Uterus (tissue), 4 donors: ENCODE measurements around the gene GPR33. TPM values are rescaled to one million over a fixed set of nuclear protein-coding genes. Genes with fewer than 3 reads are reported as not detected.
A peak's percentile ranks its signal among the peaks of the same experiment; 100 is the strongest.

ENCODE experiments used
- DNase-seq, 2 donors: peaks; one replicate each; pipeline ENCODE4 v3.0.0-alpha.2; 2019 to 2020
- H3K27ac ChIP-seq, 2 donors: fragments of 200-600 bp; sonication (generic); 1 replicate in 1 of 2; 2 replicates in 1 of 2; pipeline ENCODE4 v1.5.1; 2016 to 2018
- H3K27me3 ChIP-seq, 2 donors: fragments of 200-600 bp; sonication (generic); one replicate each; pipeline ENCODE4 v1.5.1; 2018 to 2019; ENCODE audit warnings: control low read depth in 1 of 2
- H3K36me3 ChIP-seq, 2 donors: fragments of 200-600 bp; sonication (generic); one replicate each; pipeline ENCODE4 v1.5.1; 2019; ENCODE audit warnings: control low read depth in 1 of 2
- H3K4me1 ChIP-seq, 2 donors: fragments of 200-600 bp; sonication (generic); one replicate each; pipeline ENCODE4 v1.5.1; 2018 to 2019; ENCODE audit warnings: control low read depth in 1 of 2
- H3K4me3 ChIP-seq, 2 donors: fragments of 200-600 bp; sonication (generic); 1 replicate in 1 of 2; 2 replicates in 1 of 2; pipeline ENCODE4 v1.5.1; 2018 to 2019; ENCODE audit warnings: mild to moderate bottlenecking in 1 of 2
- H3K9me3 ChIP-seq, 2 donors: fragments of 200-600 bp; sonication (generic); one replicate each; pipeline ENCODE4 v1.5.1; 2019; ENCODE audit warnings: control low read depth in 1 of 2
- CTCF ChIP-seq, 4 experiments: fragments of 200-600 bp in 2 of 4; fragments of 450-650 bp in 2 of 4; sonication (generic) in 2 of 4; IDR thresholded peaks; one replicate each; pipeline ENCODE4 v1.5.1; 2016 to 2019; ENCODE audit warnings: antibody characterized with exemption in 4 of 4, mild to moderate bottlenecking in 2 of 4, moderate library complexity in 1 of 4
- POLR2A ChIP-seq, 2 donors: fragments of 450-650 bp; IDR thresholded peaks; one replicate each; pipeline ENCODE4 v1.6.1; 2016; ENCODE audit warnings: antibody characterized with exemption in 2 of 2, mild to moderate bottlenecking in 1 of 2, moderate library complexity in 1 of 2
- intact Hi-C: fragments of 100-400 bp; cut with DNase I; formaldehyde crosslinking; loops from one replicate; pipeline ENCODE4 v1.15.1; 2023; ENCODE audit warnings: low total_unique reads
- total RNA-seq, 4 donors: library from RNA; depleted of rRNA in 3 of 4; stranded (reverse); fragments of >200 nt in 3 of 4; gene quantifications; one replicate each; pipeline versions ENCODE4 v1.1.0 to v1.2.4, GENCODE V29; 2014 to 2023
- donor health status: DM: yes; HTN: yes; CAD: no.

The GPR33 gene
- total RNA-seq, 4 donors from 2014 or later = not detected

GRCh38 chr14:31449971-31450610 is 37.7 kb downstream of the GPR33 start:
- H3K4me1 ChIP-seq = no peaks in the 10 kb centered on the region
- no peaks in the 10 kb centered on the region for H3K9me3 ChIP-seq
- TF ChIP-seq POLR2A (IDR thresholded peaks at IDR 0.05) (no peak), CTCF (IDR thresholded peaks at IDR 0.05) (peak; percentile 35 to 52 (median 41))
- no peak overlapping the region for H3K4me3 ChIP-seq
- H3K27me3 ChIP-seq = no peaks in the 10 kb centered on the region
- no peaks in the 10 kb centered on the region for H3K36me3 ChIP-seq
- no peak for DNase-seq
- intact Hi-C loops = no loop called here
- no peak overlapping the region for H3K27ac ChIP-seq

GRCh38 chr14:31449136-31449535 is 38.7 kb downstream of the GPR33 start:
- intact Hi-C loops = no loop called here
- no peaks in the 10 kb centered on the region for H3K9me3 ChIP-seq
- DNase-seq = no peak
- H3K4me1 ChIP-seq = no peaks in the 10 kb centered on the region
- no peaks in the 10 kb centered on the region for H3K27me3 ChIP-seq
- H3K27ac ChIP-seq = no peak overlapping the region
- no peak for TF ChIP-seq POLR2A (IDR thresholded peaks at IDR 0.05)
- TF ChIP-seq CTCF (IDR thresholded peaks at IDR 0.05) = no peak
- H3K36me3 ChIP-seq = no peaks in the 10 kb centered on the region
- no peak overlapping the region for H3K4me3 ChIP-seq

- no peak overlapping the region for H3K4me3 ChIP-seq
- intact Hi-C loops = no loop called here
Observed at GRCh38 chr14:31445703-31446102, 42.1 kb downstream of the GPR33 start.

GRCh38 chr14:31442284-31442683 is 45.6 kb downstream of the GPR33 start:
- DNase-seq = no peak
- H3K4me1 ChIP-seq = no peaks in the 10 kb centered on the region
- H3K9me3 ChIP-seq = no peaks in the 10 kb centered on the region
- no peak overlapping the region for H3K4me3 ChIP-seq
- H3K36me3 ChIP-seq = no peaks in the 10 kb centered on the region
- peak overlapping the region; percentile 6 to 44 for H3K27ac ChIP-seq
- TF ChIP-seq POLR2A (IDR thresholded peaks at IDR 0.05) (no peak), CTCF (IDR thresholded peaks at IDR 0.05) (no peak)
- no peaks in the 10 kb centered on the region for H3K27me3 ChIP-seq
- intact Hi-C loops = no loop called here

More at GRCh38 chr14:31445703-31446102, 42.1 kb downstream of the GPR33 start:
- Histone ChIP-seq H3K9me3 (no peaks in the 10 kb centered on the region), H3K4me1 (no peaks in the 10 kb centered on the region), H3K27me3 (no peaks in the 10 kb centered on the region), H3K27ac (no peak overlapping the region), H3K36me3 (no peaks in the 10 kb centered on the region)
- TF ChIP-seq POLR2A (IDR thresholded peaks at IDR 0.05) (no peak), CTCF (IDR thresholded peaks at IDR 0.05) (no peak)
- DNase-seq = no peak

GRCh38 chr14:31441273-31442111 is 46.3 kb downstream of the GPR33 start:
- Histone ChIP-seq H3K4me1 (no peaks in the 10 kb centered on the region), H3K27ac (peak overlapping the region; percentile 3 to 44), H3K36me3 (no peaks in the 10 kb centered on the region), H3K9me3 (no peaks in the 10 kb centered on the region), H3K27me3 (no peaks in the 10 kb centered on the region), H3K4me3 (no peak overlapping the region)
- intact Hi-C loops = no loop called here
- DNase-seq = no peak
- TF ChIP-seq CTCF (IDR thresholded peaks at IDR 0.05) (no peak), POLR2A (IDR thresholded peaks at IDR 0.05) (no peak)
